Uterus (tissue), 4 donors: ENCODE data around the gene CEP131. TPM values are rescaled to one million over a fixed set of nuclear protein-coding genes. Genes with fewer than 3 reads are reported as not detected.
A peak's percentile ranks its signal among the peaks of the same experiment; 100 is the strongest.

Experiments used
- DNase-seq, 2 donors: peaks; one replicate each; pipeline ENCODE4 v3.0.0-alpha.2; 2019 to 2020
- H3K27ac ChIP-seq, 2 donors: fragments of 200-600 bp; sonication (generic); 1 replicate in 1 of 2; 2 replicates in 1 of 2; pipeline ENCODE4 v1.5.1; 2016 to 2018
- H3K27me3 ChIP-seq, 2 donors: fragments of 200-600 bp; sonication (generic); one replicate each; pipeline ENCODE4 v1.5.1; 2018 to 2019; ENCODE audit warnings: control low read depth in 1 of 2
- H3K36me3 ChIP-seq, 2 donors: fragments of 200-600 bp; sonication (generic); one replicate each; pipeline ENCODE4 v1.5.1; 2019; ENCODE audit warnings: control low read depth in 1 of 2
- H3K4me1 ChIP-seq, 2 donors: fragments of 200-600 bp; sonication (generic); one replicate each; pipeline ENCODE4 v1.5.1; 2018 to 2019; ENCODE audit warnings: control low read depth in 1 of 2
- H3K4me3 ChIP-seq, 2 donors: fragments of 200-600 bp; sonication (generic); 1 replicate in 1 of 2; 2 replicates in 1 of 2; pipeline ENCODE4 v1.5.1; 2018 to 2019; ENCODE audit warnings: mild to moderate bottlenecking in 1 of 2
- H3K9me3 ChIP-seq, 2 donors: fragments of 200-600 bp; sonication (generic); one replicate each; pipeline ENCODE4 v1.5.1; 2019; ENCODE audit warnings: control low read depth in 1 of 2
- POLR2A ChIP-seq, 2 donors: fragments of 450-650 bp; IDR thresholded peaks; one replicate each; pipeline ENCODE4 v1.6.1; 2016; ENCODE audit warnings: antibody characterized with exemption in 2 of 2, mild to moderate bottlenecking in 1 of 2, moderate library complexity in 1 of 2
- intact Hi-C: fragments of 100-400 bp; cut with DNase I; formaldehyde crosslinking; loops from one replicate; pipeline ENCODE4 v1.15.1; 2023; ENCODE audit warnings: low total_unique reads
- total RNA-seq, 4 donors: library from RNA; depleted of rRNA in 3 of 4; stranded (reverse); fragments of >200 nt in 3 of 4; gene quantifications; one replicate each; pipeline versions ENCODE4 v1.1.0 to v1.2.4, GENCODE V29; 2014 to 2023
- TF ChIP-seq, protein P1 (sequence below), 4 experiments: fragments of 200-600 bp in 2 of 4; fragments of 450-650 bp in 2 of 4; sonication (generic) in 2 of 4; IDR thresholded peaks; one replicate each; pipeline ENCODE4 v1.5.1; 2016 to 2019; ENCODE audit warnings: antibody characterized with exemption in 4 of 4, mild to moderate bottlenecking in 2 of 4, moderate library complexity in 1 of 4
- donor health status: DM: yes; HTN: yes; CAD: no.

CEP131 gene
- total RNA-seq, 4 donors from 2014 or later: 2.9 to 13.3 (median 10.0) TPM

DNA sequence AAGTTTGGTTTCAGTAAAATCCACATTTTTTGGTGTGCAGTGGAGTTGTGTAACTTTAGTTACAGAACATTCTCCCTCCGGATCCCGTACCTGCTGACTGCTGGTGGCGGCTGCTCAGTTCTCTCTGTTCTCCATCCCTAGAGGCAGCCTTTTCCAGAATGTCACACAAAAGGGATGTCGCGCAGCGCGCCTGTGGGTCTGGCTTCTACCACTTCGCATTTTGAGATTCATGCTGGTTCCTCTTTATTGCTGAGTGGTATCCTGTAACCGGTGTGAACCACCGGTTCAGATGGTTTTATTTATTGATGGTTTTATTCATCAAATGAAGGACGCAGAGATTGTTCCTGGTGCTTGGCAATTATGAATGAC lies 981 bp upstream of the CEP131 start:
- H3K9me3 ChIP-seq: no peaks in the 10 kb centered on the region
- no peaks in the 10 kb centered on the region for H3K27me3 ChIP-seq
- TF ChIP-seq POLR2A (IDR thresholded peaks at IDR 0.05): no peak
- TF ChIP-seq, protein P1, sequence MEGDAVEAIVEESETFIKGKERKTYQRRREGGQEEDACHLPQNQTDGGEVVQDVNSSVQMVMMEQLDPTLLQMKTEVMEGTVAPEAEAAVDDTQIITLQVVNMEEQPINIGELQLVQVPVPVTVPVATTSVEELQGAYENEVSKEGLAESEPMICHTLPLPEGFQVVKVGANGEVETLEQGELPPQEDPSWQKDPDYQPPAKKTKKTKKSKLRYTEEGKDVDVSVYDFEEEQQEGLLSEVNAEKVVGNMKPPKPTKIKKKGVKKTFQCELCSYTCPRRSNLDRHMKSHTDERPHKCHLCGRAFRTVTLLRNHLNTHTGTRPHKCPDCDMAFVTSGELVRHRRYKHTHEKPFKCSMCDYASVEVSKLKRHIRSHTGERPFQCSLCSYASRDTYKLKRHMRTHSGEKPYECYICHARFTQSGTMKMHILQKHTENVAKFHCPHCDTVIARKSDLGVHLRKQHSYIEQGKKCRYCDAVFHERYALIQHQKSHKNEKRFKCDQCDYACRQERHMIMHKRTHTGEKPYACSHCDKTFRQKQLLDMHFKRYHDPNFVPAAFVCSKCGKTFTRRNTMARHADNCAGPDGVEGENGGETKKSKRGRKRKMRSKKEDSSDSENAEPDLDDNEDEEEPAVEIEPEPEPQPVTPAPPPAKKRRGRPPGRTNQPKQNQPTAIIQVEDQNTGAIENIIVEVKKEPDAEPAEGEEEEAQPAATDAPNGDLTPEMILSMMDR (IDR thresholded peaks at IDR 0.05): no peak
- intact Hi-C loops: no loop called here
- peaks cover 6 to 7% of the 10 kb centered on the region in 2 donors for H3K4me1 ChIP-seq
- H3K36me3 ChIP-seq: no peaks in the 10 kb centered on the region
- DNase-seq: no peak
- H3K27ac ChIP-seq: peak overlapping the region; percentile 53 to 83
- peak overlapping the region; percentile 24 to 41 for H3K4me3 ChIP-seq

DNA sequence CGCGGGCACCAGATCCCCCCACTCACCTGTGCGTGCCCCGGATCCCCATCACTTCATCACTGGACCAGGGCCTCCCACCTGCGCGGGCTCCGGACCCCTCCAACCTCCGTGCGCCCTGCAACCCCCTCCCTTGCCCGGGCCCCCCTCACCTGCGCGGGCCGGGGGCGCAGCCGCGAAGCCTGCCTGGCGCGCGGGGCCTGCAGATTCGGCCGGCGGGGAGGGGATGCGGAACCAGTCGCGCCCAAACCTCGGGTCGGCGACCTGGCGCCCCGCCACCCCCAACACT lies 202 bp downstream of the CEP131 start:
- no peak for TF ChIP-seq POLR2A (IDR thresholded peaks at IDR 0.05)
- TF ChIP-seq, protein P1 (IDR thresholded peaks at IDR 0.05): peak in 1 of 4 experiments; percentile 3
- H3K4me3 ChIP-seq: peak overlapping the region; percentile 61 to 79
- H3K27me3 ChIP-seq: no peaks in the 10 kb centered on the region
- no peaks in the 10 kb centered on the region for H3K9me3 ChIP-seq
- no peak for DNase-seq
- H3K27ac ChIP-seq: peak overlapping the region; percentile 39 to 74
- intact Hi-C loops: no loop called here
- H3K36me3 ChIP-seq: no peaks in the 10 kb centered on the region
- H3K4me1 ChIP-seq: peaks cover 6 to 7% of the 10 kb centered on the region in 2 donors

DNA sequence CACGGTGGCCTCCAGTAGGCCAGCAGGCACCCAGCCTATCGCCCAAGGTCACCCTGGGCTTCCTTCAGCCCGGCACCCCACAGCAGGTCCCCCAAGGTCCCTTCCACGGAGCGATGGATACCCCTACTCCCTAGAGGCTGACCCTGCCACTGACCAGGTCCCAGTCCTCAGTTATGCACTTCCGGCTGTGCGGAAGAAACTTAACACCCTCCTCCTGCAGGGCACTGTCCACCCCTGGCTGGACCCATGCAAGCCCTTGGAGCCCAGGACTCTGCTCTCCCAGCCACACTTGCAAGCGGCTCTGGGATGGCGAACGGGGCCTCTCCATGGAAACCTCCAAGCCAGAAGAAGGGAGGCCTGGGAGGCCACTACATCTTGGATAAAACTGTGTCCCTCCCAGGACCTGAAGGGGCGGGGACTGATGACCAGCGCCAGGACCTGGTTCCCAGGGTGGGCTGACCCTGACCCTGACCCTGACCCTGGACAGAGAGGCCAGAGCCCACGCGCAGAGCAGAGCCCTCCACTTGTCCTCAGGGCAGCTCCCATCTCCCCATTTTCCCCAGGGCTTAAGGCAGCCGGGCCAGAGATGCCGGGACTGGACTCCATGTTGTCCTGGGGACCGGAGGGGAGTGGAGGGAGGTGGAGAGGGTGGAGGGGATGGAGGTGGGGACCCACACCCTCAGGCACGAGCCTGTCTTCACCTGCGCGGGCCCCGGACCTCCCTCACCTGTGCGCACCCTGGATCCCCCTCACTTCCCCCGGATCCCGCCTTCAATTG lies 734 bp downstream of the CEP131 start:
- Histone ChIP-seq H3K4me1 (peaks cover 6 to 7% of the 10 kb centered on the region in 2 donors), H3K4me3 (peak overlapping the region; percentile 61 to 79), H3K27me3 (no peaks in the 10 kb centered on the region), H3K27ac (peak overlapping the region; percentile 39 to 74), H3K9me3 (no peaks in the 10 kb centered on the region), H3K36me3 (no peaks in the 10 kb centered on the region)
- TF ChIP-seq POLR2A (IDR thresholded peaks at IDR 0.05): no peak
- TF ChIP-seq, protein P1 (IDR thresholded peaks at IDR 0.05): no peak
- no peak for DNase-seq
- intact Hi-C loops: no loop called here

DNA sequence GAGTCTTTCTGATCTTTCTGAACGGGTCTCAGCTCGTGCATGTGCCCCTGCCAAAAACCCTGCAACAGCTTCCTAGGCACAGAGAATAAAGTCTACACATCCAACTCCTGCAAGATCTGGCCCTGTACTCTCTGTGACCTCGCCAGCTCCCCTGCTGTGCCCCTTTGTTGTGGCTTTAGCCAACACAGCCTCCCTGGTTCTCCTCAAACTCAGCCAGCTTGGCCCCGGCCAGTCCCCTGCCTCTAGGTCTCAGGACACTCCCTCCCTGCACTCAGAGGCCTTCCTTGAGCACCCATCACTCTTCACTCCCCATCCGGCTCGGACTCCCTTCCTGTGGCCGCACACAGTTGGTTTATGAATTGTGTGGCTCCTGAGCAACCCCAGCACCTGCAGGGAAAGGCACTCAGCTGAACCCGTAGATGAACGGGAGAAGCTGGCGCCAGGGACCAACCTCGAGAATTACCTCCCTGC lies 1.4 kb downstream of the CEP131 start:
- Histone ChIP-seq H3K27me3 (no peaks in the 10 kb centered on the region), H3K4me3 (no peak overlapping the region)
- TF ChIP-seq, protein P1 (IDR thresholded peaks at IDR 0.05): no peak
- no peak for TF ChIP-seq POLR2A (IDR thresholded peaks at IDR 0.05)

DNA sequence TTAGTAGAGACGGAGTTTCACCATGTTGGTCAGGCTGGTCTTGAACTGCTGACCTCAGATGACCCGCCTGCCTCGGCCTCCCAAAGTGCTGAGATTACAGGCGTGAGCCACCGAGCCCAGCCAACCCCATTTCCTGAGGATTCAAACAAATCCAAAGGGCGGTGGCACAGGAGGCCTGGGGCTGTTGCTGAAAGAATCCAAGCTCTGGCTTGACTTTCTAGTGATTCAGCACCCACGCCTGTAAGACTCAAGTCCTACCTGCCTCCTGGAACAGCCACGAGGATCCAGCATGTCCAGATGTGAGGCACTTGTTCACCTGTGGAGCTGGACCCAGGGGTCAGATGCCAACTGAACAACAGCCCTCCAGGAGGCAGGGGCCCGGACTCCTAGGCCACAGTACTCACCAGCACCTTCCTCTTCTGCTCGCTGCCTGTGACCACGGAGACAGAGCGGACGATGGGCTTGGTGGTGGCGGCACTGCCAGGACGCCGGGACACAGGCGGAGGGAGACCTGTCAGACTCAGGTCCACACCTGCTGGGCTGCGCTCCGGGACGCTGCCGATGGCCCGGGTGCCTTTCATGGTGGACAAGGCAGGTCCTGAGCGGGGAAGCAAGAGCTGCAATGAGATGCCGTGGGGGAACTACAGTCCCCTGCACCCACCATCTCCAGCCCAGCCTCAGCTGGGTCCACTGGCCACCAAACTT lies 3.1 kb downstream of the CEP131 start:
- TF ChIP-seq POLR2A (IDR thresholded peaks at IDR 0.05): no peak
- TF ChIP-seq, protein P1 (IDR thresholded peaks at IDR 0.05): no peak
- Histone ChIP-seq H3K9me3 (no peaks in the 10 kb centered on the region), H3K36me3 (no peaks in the 10 kb centered on the region), H3K27ac (no peak overlapping the region), H3K4me1 (peaks cover 6 to 7% of the 10 kb centered on the region in 2 donors), H3K27me3 (no peaks in the 10 kb centered on the region), H3K4me3 (no peak overlapping the region)
- intact Hi-C loops: no loop called here
- DNase-seq: no peak

More for the DNA sequence above, 1.4 kb downstream of the CEP131 start:
- no peak for DNase-seq
- Histone ChIP-seq H3K9me3 (no peaks in the 10 kb centered on the region), H3K27ac (no peak overlapping the region), H3K36me3 (no peaks in the 10 kb centered on the region), H3K4me1 (peaks cover 6 to 7% of the 10 kb centered on the region in 2 donors)
- intact Hi-C loops: no loop called here
